ENCODE results near the gene ATP4A.
A peak's percentile ranks its signal among the peaks of the same experiment; 100 is the strongest.

Gene ATP4A

GRCh38 chr19:35512831-35513627 lies 50.4 kb downstream of the ATP4A start:
- H3K27ac ChIP-seq, result no peak overlapping the region
- no peak for TF ChIP-seq ZFX (IDR thresholded peaks at IDR 0.05; ENCODE audit: borderline replicate concordance)
- no peak for TF ChIP-seq CTCF (IDR thresholded peaks at IDR 0.05)

GRCh38 chr19:35511337-35511736 lies 52.1 kb downstream of the ATP4A start:
- H3K27ac ChIP-seq, result no peak overlapping the region

GRCh38 chr19:35510626-35510964 lies 52.9 kb downstream of the ATP4A start:
- no peak overlapping the region for H3K27ac ChIP-seq
- TF ChIP-seq ZFX (IDR thresholded peaks at IDR 0.05; ENCODE audit: borderline replicate concordance) (no peak), CTCF (IDR thresholded peaks at IDR 0.05) (peak; percentile 70)

More at GRCh38 chr19:35511337-35511736, 52.1 kb downstream of the ATP4A start:
- no peak for TF ChIP-seq ZFX (IDR thresholded peaks at IDR 0.05; ENCODE audit: borderline replicate concordance)
- TF ChIP-seq CTCF (IDR thresholded peaks at IDR 0.05), result no peak

GRCh38 chr19:35509861-35510625 lies 53.4 kb downstream of the ATP4A start:
- TF ChIP-seq ZFX (IDR thresholded peaks at IDR 0.05; ENCODE audit: borderline replicate concordance) (no peak), CTCF (IDR thresholded peaks at IDR 0.05) (peak; percentile 97)
- H3K27ac ChIP-seq, result peak overlapping the region; percentile 15; the same call in 1 of the 2 replicates

GRCh38 chr19:35509018-35509652 lies 54.3 kb downstream of the ATP4A start:
- no peak for TF ChIP-seq CTCF (IDR thresholded peaks at IDR 0.05)
- TF ChIP-seq ZFX (IDR thresholded peaks at IDR 0.05; ENCODE audit: borderline replicate concordance), result no peak
- H3K27ac ChIP-seq, result peak overlapping the region; percentile 15; the same call in 1 of the 2 replicates

- H3K27ac ChIP-seq, result no peak overlapping the region
- no peak for TF ChIP-seq ZFX (IDR thresholded peaks at IDR 0.05; ENCODE audit: borderline replicate concordance)
- TF ChIP-seq CTCF (IDR thresholded peaks at IDR 0.05), result no peak
Measured at GRCh38 chr19:35508129-35508528, 55.3 kb downstream of the ATP4A start.
